AG10803 (cell line): ENCODE measurements around the gene PXMP4.

Experiments used
- DNase-seq: peaks from one replicate; pipeline ENCODE4 v3.0.0; 2010; ENCODE audit warnings: low read depth
- H3K4me3 ChIP-seq: 2 replicates; pipeline ENCODE4 v1.5.1; 2011; ENCODE audit warnings: mild to moderate bottlenecking, low read length, control low read depth
- TF ChIP-seq, protein P1 (sequence below): conservative IDR thresholded peaks from 2 replicates; pipeline ENCODE4 v1.5.1; 2011; ENCODE audit warnings: mild to moderate bottlenecking, low read length, control low read depth, inconsistent platforms

PXMP4 gene

DNA sequence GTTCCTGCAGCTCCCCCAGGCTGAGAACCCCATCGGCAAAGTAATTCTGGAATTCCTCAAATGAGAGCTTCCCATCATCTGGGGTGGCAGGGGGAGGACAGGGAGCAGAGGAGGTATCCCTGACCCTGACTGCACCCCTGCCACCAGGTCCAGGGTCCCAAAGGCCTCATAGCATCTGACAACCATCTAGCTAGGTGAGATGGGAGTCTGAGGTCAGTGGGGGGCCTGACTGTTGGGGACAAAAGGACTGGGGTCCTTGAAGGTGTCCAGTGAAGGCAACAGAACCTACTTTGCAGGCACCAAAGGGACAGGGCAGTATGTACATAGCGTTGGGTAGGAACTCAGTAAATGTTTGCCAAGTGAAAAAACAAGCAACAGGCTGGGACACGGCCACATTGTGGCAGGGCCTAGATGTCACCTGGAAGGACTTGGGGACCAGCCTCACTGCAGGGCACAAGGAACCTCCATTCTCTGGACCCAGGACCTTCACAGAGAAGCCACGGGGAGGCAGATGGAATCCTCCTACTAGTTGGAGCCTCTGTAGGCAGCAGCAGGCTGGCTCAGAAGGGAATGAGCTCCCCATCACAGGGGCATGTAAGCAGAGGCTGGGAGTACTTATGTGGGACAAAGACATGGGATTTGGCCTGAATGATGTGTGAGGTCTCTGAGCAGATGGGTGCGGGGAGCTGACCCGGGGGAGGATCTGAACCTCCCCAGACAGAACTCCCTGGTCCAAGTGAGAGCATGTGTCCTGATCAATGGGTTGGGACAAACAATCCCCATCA is 49.2 kb downstream of the PXMP4 start:
- no peak for DNase-seq
- TF ChIP-seq, protein P1, sequence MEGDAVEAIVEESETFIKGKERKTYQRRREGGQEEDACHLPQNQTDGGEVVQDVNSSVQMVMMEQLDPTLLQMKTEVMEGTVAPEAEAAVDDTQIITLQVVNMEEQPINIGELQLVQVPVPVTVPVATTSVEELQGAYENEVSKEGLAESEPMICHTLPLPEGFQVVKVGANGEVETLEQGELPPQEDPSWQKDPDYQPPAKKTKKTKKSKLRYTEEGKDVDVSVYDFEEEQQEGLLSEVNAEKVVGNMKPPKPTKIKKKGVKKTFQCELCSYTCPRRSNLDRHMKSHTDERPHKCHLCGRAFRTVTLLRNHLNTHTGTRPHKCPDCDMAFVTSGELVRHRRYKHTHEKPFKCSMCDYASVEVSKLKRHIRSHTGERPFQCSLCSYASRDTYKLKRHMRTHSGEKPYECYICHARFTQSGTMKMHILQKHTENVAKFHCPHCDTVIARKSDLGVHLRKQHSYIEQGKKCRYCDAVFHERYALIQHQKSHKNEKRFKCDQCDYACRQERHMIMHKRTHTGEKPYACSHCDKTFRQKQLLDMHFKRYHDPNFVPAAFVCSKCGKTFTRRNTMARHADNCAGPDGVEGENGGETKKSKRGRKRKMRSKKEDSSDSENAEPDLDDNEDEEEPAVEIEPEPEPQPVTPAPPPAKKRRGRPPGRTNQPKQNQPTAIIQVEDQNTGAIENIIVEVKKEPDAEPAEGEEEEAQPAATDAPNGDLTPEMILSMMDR = no peak
- H3K4me3 ChIP-seq = no peak overlapping the region

DNA sequence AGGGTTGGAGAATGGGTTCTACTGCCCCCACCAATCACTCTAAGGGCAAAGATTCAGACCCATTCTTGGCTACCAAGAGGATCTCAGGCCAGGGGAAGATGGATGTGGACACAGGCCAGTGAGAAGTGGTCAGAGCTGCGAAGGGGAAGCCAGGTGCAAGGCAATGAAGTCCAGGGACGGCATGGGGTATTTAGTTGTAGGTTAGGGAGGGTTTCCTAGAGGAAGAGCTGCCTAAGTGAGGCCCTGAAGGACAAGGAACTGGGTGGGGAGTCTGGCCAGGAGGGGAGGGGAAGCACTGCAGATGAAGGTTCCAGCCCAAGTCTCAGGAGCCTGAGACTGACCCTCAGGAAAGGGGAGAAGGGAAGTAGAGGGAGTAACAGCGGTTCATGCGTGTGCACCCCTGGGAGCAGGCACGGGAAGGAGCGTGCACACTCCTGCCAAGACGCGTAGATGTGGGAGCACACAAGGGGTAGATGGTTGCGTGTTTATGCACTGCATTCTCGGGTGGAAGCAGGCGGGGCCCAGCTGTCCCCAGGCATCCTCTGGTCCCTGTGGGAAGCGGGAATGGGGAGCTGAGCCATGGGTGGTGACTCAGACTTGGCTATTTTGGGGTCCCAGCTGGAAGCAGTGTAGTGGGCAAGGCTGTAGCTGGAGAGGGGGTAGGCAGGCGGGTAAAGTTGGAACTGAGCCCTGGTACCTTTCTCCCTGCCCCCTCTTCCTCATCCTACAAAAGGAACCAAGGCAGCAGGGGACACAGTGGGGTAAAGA is 50.1 kb downstream of the PXMP4 start:
- H3K4me3 ChIP-seq = no peak overlapping the region
- TF ChIP-seq, protein P1 = no peak
- no peak for DNase-seq

DNA sequence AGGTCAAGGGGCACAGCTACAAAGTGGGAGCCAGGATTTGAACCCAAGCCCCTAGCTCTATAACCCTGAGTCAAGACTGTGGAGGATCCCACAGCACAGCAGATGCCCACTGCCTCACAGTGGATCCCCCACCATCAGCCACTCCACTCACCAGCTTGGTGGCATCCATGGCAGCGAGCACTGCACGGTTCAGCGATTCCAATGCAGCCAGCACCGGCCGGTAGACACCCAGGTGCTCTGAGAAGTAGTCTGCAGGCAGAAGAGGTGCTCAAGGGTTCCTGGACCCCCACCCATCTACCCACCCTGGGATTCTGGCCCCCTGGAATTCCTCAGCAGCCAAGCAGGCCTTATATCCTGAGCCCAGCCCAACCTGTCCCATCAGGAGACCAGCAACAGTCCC is 50.9 kb downstream of the PXMP4 start:
- TF ChIP-seq, protein P1 = no peak
- H3K4me3 ChIP-seq = no peak overlapping the region
- DNase-seq = no peak

DNA sequence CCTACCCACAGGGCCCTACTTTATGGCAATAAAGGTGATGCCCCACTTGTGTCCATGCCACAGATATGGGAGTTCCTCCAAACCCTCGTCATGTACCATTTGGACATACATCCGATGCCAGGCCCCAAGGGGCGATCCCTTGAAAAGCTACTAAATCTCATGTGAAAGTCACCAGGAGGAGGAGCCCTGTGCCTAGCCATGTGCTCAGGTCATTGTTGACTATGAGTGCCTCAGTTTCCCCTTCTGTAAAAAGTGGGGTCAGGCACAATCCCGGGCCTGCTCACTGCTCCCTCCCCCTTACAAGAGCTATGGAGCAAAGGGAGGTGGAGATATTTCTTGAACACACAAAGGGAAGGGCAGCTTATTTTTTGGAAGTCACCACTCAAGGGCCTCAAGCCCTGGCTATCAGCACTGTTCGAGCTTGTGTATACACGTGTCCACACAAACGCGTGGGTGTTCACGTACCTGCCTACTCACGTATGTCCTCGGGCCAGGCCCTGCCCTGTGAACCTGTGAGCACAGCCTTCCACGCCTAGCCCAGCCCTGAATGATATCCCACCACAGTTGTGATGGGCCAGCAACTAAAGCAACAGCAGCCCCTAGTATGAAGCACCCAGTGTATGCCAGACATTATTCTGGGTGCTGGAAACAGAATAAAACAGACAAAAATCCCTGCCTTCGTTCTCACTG is 51.5 kb downstream of the PXMP4 start:
- TF ChIP-seq, protein P1 = no peak
- H3K4me3 ChIP-seq = no peak overlapping the region
- DNase-seq = no peak

DNA sequence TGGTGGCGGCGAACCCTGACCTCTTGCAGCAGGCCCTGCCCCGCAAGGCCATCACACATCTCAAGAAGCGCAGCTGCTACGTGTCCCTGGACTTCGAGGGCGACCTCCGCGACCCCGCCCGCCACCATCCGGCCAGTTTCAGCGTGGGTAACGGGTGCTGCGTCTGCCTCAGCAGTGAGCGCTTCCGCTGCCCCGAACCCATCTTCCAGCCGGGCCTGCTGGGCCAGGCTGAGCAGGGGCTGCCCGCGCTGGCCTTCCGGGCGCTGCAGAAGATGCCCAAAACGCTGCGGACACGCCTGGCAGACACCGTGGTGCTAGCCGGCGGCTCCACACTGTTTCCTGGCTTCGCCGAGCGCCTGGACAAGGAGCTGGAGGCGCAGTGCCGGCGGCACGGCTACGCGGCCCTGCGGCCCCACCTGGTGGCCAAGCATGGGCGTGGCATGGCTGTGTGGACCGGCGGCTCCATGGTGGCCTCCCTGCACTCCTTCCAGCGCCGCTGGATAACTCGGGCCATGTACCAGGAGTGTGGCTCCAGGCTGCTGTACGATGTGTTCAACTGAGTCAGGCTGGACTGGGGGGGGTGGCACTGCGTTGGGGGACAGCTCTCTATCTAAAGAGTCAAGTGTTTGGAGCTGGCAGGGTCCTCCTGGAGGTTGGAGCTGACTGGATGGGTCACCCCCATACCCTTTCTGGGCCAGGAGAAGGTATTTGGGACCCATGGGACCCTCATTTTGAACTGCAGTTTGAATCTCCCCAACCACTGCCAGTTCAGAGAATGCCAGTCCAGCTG is 52.2 kb downstream of the PXMP4 start:
- peak; percentile 59 for DNase-seq
- TF ChIP-seq, protein P1 = peak; percentile 72
- H3K4me3 ChIP-seq = peak overlapping the region; percentile 47

DNA sequence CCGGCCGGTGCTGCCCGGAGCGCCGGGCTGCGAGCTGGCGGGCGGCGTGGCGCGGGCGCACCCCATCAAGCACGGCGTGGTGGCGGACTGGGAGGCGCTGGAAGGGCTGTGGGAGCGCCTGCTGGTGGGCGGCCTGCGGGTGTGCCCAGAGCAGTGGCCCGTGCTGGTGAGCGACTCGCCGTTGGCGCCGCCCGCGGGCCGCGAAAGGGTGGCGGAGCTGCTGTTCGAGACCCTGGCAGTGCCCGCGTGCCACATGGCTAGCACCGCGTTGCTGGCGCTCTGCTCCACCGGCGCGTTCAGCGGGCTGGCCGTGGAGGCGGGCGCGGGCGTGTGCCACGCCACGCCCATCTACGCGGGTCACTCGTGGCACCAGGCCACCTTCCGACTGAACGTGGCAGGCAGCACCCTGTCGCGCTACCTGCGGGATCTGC is 52.9 kb downstream of the PXMP4 start:
- peak overlapping the region; percentile 47 for H3K4me3 ChIP-seq

More for the DNA sequence above, 52.9 kb downstream of the PXMP4 start:
- no peak for DNase-seq
- TF ChIP-seq, protein P1 = no peak
